BLaER1 (cell line): ENCODE data around the gene TOLLIP.

Experiments used
- H3K27ac ChIP-seq: shearing (Covaris generic); formaldehyde crosslinking; 2 replicates; pipeline ENCODE4 v1.8.1; 2022
- H3K27me3 ChIP-seq: shearing (Covaris generic); formaldehyde crosslinking; 2 replicates; pipeline ENCODE4 v1.8.1; 2022
- H3K36me3 ChIP-seq: shearing (Covaris generic); formaldehyde crosslinking; 2 replicates; pipeline ENCODE4 v1.8.1; 2022
- H3K4me1 ChIP-seq: shearing (Covaris generic); formaldehyde crosslinking; 2 replicates; pipeline ENCODE4 v1.8.1; 2022
- H3K4me2 ChIP-seq: shearing (Covaris generic); formaldehyde crosslinking; 2 replicates; pipeline ENCODE4 v1.8.1; 2022
- H3K4me3 ChIP-seq: shearing (Covaris generic); formaldehyde crosslinking; 2 replicates; pipeline ENCODE4 v1.8.1; 2022
- H3K9ac ChIP-seq: shearing (Covaris generic); formaldehyde crosslinking; 2 replicates; pipeline ENCODE4 v1.8.1; 2022
- H3K9me3 ChIP-seq: shearing (Covaris generic); formaldehyde crosslinking; 2 replicates; pipeline ENCODE4 v1.8.1; 2022
- H4K20me1 ChIP-seq: shearing (Covaris generic); formaldehyde crosslinking; 2 replicates; pipeline ENCODE4 v1.8.1; 2022
- Cebpa-rat ChIP-seq: shearing (Covaris generic); IDR thresholded peaks from 2 replicates; pipeline ENCODE4 v1.8.1; 2022

TOLLIP gene

DNA sequence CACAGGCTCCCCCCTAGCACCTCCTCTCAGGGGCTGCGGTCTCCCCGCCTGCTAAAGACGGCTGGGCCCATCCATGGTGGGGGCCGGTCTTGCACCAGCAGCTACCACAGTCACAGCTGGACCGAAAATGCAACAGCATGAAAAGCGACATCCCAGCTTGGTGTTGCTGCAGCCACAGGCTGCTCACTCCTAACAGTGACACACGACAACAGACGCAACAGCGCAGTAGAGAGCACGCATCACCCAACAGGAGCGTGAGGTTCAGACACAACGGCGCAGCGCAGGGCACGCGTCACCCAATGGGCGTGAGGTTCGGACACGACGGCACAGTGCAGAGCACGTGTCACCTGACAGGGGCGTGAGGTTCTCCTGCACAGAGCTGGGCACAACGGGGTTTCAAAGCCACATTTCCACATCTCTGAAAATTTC is 24.1 kb downstream of the TOLLIP start:
- H3K27me3 ChIP-seq, result no peaks in the 10 kb centered on the region
- H3K4me1 ChIP-seq, result no peaks in the 10 kb centered on the region
- H3K4me3 ChIP-seq, result no peak overlapping the region
- no peak for TF ChIP-seq Cebpa-rat
- H3K36me3 ChIP-seq, result peaks cover 86% of the 10 kb centered on the region
- no peak overlapping the region for H3K9ac ChIP-seq
- peaks cover 59% of the 10 kb centered on the region for H4K20me1 ChIP-seq
- no peak overlapping the region for H3K4me2 ChIP-seq
- no peak overlapping the region for H3K27ac ChIP-seq
- peaks cover 7% of the 10 kb centered on the region; the same call in 1 of the 2 replicates for H3K9me3 ChIP-seq

DNA sequence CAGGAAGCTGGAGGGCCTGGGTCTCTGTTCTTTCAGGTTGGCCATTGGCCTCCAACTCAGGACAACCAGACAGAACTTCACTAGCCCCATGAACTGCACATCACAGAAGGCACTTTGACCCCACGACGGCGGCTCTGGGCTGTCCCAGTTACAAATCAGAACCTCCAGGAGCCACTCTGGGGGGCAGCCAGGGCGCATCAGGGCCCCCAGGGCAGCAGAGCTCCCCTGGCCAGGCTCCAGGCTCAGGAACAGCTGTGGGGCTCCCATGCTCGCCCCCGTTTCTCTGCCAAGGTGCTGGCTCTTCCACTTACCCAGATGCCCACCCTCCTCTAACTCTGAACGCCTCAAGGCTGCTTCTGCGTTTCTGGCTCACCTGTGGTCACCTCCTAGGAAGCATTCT is 25.5 kb downstream of the TOLLIP start:
- Histone ChIP-seq H3K4me3 (no peak overlapping the region), H3K9ac (no peak overlapping the region), H3K4me1 (peaks cover 4% of the 10 kb centered on the region; the same call in 1 of the 2 replicates), H3K27me3 (no peaks in the 10 kb centered on the region), H3K27ac (no peak overlapping the region), H3K36me3 (peaks cover 86% of the 10 kb centered on the region), H4K20me1 (peaks cover 60% of the 10 kb centered on the region), H3K9me3 (peaks cover 7% of the 10 kb centered on the region; the same call in 1 of the 2 replicates), H3K4me2 (no peak overlapping the region)
- TF ChIP-seq Cebpa-rat, result no peak

GRCh38 chr11:1283091-1283511 is 26.3 kb downstream of the TOLLIP start:
- H4K20me1 ChIP-seq, result peaks cover 64% of the 10 kb centered on the region
- H3K4me3 ChIP-seq, result no peak overlapping the region
- H3K27ac ChIP-seq, result no peak overlapping the region
- H3K9me3 ChIP-seq, result peaks cover 3% of the 10 kb centered on the region; the same call in 1 of the 2 replicates
- H3K27me3 ChIP-seq, result no peaks in the 10 kb centered on the region
- no peak overlapping the region for H3K4me2 ChIP-seq
- peaks cover 12% of the 10 kb centered on the region for H3K4me1 ChIP-seq
- H3K9ac ChIP-seq, result no peak overlapping the region
- peaks cover 80% of the 10 kb centered on the region for H3K36me3 ChIP-seq
- TF ChIP-seq Cebpa-rat, result no peak

GRCh38 chr11:1281974-1282365 is 27.5 kb downstream of the TOLLIP start:
- Histone ChIP-seq H3K27ac (no peak overlapping the region), H4K20me1 (peaks cover 75% of the 10 kb centered on the region), H3K9ac (no peak overlapping the region), H3K4me3 (no peak overlapping the region), H3K4me1 (peaks cover 21% of the 10 kb centered on the region), H3K27me3 (no peaks in the 10 kb centered on the region), H3K4me2 (no peak overlapping the region), H3K9me3 (no peaks in the 10 kb centered on the region), H3K36me3 (peaks cover 78% of the 10 kb centered on the region)
- TF ChIP-seq Cebpa-rat, result no peak

- Histone ChIP-seq H3K27ac (no peak overlapping the region), H3K36me3 (peaks cover 78% of the 10 kb centered on the region), H3K9ac (no peak overlapping the region), H4K20me1 (peaks cover 80% of the 10 kb centered on the region), H3K9me3 (no peaks in the 10 kb centered on the region), H3K4me1 (peaks cover 26% of the 10 kb centered on the region), H3K27me3 (no peaks in the 10 kb centered on the region), H3K4me2 (no peak overlapping the region), H3K4me3 (no peak overlapping the region)
- TF ChIP-seq Cebpa-rat, result no peak
Observed at GRCh38 chr11:1281326-1281973, 28.0 kb downstream of the TOLLIP start.

GRCh38 chr11:1280116-1281035 is 29.1 kb downstream of the TOLLIP start:
- Histone ChIP-seq H3K4me1 (peaks cover 37% of the 10 kb centered on the region), H4K20me1 (peaks cover 84% of the 10 kb centered on the region), H3K27me3 (no peaks in the 10 kb centered on the region), H3K27ac (no peak overlapping the region), H3K36me3 (peaks cover 74% of the 10 kb centered on the region), H3K4me3 (no peak overlapping the region), H3K9me3 (no peaks in the 10 kb centered on the region), H3K4me2 (no peak overlapping the region), H3K9ac (no peak overlapping the region)
- TF ChIP-seq Cebpa-rat, result no peak

GRCh38 chr11:1279674-1280055 is 29.8 kb downstream of the TOLLIP start:
- Histone ChIP-seq H3K27ac (no peak overlapping the region), H3K4me1 (peaks cover 44% of the 10 kb centered on the region), H3K9ac (no peak overlapping the region), H4K20me1 (peaks cover 85% of the 10 kb centered on the region), H3K27me3 (no peaks in the 10 kb centered on the region), H3K36me3 (peaks cover 67% of the 10 kb centered on the region), H3K9me3 (no peaks in the 10 kb centered on the region), H3K4me2 (no peak overlapping the region), H3K4me3 (no peak overlapping the region)
- no peak for TF ChIP-seq Cebpa-rat

GRCh38 chr11:1278766-1279673 is 30.4 kb downstream of the TOLLIP start:
- TF ChIP-seq Cebpa-rat, result no peak
- peaks cover 50% of the 10 kb centered on the region for H3K4me1 ChIP-seq
- H3K9ac ChIP-seq, result no peak overlapping the region
- H3K27ac ChIP-seq, result no peak overlapping the region
- H3K4me3 ChIP-seq, result no peak overlapping the region
- no peaks in the 10 kb centered on the region for H3K27me3 ChIP-seq
- H3K36me3 ChIP-seq, result peaks cover 63% of the 10 kb centered on the region
- peaks cover 84% of the 10 kb centered on the region for H4K20me1 ChIP-seq
- H3K9me3 ChIP-seq, result no peaks in the 10 kb centered on the region
- H3K4me2 ChIP-seq, result peak overlapping the region; percentile 36

- H3K36me3 ChIP-seq, result peaks cover 60% of the 10 kb centered on the region
- no peaks in the 10 kb centered on the region for H3K27me3 ChIP-seq
- TF ChIP-seq Cebpa-rat, result no peak
- peaks cover 78% of the 10 kb centered on the region for H4K20me1 ChIP-seq
- no peaks in the 10 kb centered on the region for H3K9me3 ChIP-seq
- peak overlapping the region; percentile 36 for H3K4me2 ChIP-seq
- no peak overlapping the region for H3K27ac ChIP-seq
- no peak overlapping the region for H3K4me3 ChIP-seq
- no peak overlapping the region for H3K9ac ChIP-seq
- peaks cover 53% of the 10 kb centered on the region for H3K4me1 ChIP-seq
Observed at GRCh38 chr11:1277936-1278512, 31.4 kb downstream of the TOLLIP start.
